ENCODE measurements around the gene CLBA1. TPM values are rescaled to one million over a fixed set of nuclear protein-coding genes. Genes with fewer than 3 reads are reported as not detected.
"Not testable (repeated sequence)": the region's sequence is repeated elsewhere in the genome, so short reads cannot be mapped to it uniquely, and the experiment has no call there.

CLBA1 gene
- total and polyA plus RNA-seq, 5 donors from 2014 or later, result 0.32 to 1.1 (median 0.92) TPM; not detected in 1

DNA sequence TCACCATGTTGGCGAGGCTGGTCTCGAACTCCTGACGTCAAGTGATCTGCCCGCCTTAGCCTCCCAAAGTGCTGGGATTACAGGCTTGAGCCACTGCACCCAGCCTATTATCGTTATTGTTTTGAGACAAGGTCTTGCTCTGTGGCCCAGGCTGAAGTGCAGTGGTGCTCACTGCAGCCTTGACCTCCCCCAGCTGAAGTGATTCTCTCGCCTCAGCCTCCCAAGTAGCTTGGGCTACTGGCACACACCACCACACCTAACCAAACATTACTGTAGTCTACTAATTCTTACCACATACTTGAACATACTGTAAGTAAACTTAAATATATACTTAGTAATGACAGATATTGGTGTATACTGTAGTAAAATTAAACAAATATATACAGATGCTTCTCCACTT, 39.8 kb downstream of the CLBA1 start:
- H3K27me3 Mint-ChIP-seq, result peaks cover 6% of the 10 kb centered on the region
- Histone ChIP-seq H3K36me3 (ENCODE audit: control insufficient read depth, insufficient read depth, low read length) (no peaks in the 10 kb centered on the region), H3K27ac (ENCODE audit: insufficient read depth, low read length, poor library complexity, severe bottlenecking) (no peak overlapping the region), H3K27me3 (ENCODE audit: control insufficient read depth, insufficient read depth, low read length) (no peaks in the 10 kb centered on the region), H3K9me3 (ENCODE audit: control insufficient read depth in 2 of 2, low read length in 2 of 2) (no peaks in the 10 kb centered on the region), H3K4me1 (ENCODE audit: control insufficient read depth, insufficient read depth, low read length, poor library complexity, severe bottlenecking) (peaks cover 25% of the 10 kb centered on the region), H3K4me3 (ENCODE audit: low read depth, low read length) (peak overlapping the region; percentile 66)
- no peak overlapping the region for H3K27ac Mint-ChIP-seq
- peaks cover 0 to 3% (median 0%) of the 10 kb centered on the region in 7 donors for H3K9me3 Mint-ChIP-seq
- peaks cover 6% of the 10 kb centered on the region for H3K36me3 Mint-ChIP-seq
- DNase-seq, result no peak
- peak overlapping the region in 2 of 4 donors; percentile 36 to 86 for H3K4me3 Mint-ChIP-seq
- no peak for ATAC-seq (ENCODE audit: low read depth in 2 of 2)
- H3K4me1 Mint-ChIP-seq, result peaks cover 16 to 48% (median 34%) of the 10 kb centered on the region in 4 donors

DNA sequence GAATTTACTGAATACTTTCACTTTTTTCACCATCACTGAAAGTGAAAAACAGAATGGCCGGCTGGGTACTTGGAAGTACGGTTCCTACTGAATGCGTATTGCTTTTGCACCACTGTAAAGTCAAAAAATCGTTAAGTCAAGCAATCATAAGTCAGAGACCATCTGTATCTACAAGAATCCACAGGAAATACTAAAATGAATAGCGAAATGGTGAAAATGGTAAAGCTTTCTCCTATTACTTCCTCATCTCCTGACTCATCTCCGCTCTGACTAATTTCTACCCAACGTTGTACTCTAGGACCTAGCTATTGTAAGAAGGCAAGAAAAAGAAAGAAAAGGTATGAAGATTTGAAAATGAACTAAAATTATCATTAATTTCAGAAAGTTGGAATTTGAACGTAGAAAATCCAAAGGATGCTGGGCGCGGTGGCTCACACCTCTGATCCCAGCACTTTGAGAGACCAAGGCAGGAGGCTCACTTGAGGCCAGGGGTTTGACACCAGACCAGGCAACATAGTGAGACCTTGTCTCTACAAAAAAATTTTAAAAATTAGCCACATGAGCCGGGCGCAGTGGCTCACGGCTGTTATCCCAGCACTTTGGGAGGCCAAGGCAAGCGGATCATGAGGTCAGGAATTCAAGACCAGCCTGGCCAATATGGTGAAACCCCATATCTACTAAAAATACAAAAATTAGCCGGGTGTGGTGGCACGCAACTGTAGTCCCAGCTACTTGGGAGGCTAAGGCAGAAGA, 40.6 kb downstream of the CLBA1 start:
- H3K27ac Mint-ChIP-seq, result peak overlapping the region in 1 of 3 donors; percentile 72
- peaks cover 16 to 50% (median 36%) of the 10 kb centered on the region in 4 donors for H3K4me1 Mint-ChIP-seq
- H3K27me3 Mint-ChIP-seq, result peaks cover 6% of the 10 kb centered on the region
- peaks cover 6% of the 10 kb centered on the region for H3K36me3 Mint-ChIP-seq
- Histone ChIP-seq H3K4me1 (ENCODE audit: control insufficient read depth, insufficient read depth, low read length, poor library complexity, severe bottlenecking) (peaks cover 25% of the 10 kb centered on the region), H3K36me3 (ENCODE audit: control insufficient read depth, insufficient read depth, low read length) (no peaks in the 10 kb centered on the region), H3K9me3 (ENCODE audit: control insufficient read depth in 2 of 2, low read length in 2 of 2) (no peaks in the 10 kb centered on the region), H3K27me3 (ENCODE audit: control insufficient read depth, insufficient read depth, low read length) (no peaks in the 10 kb centered on the region), H3K4me3 (ENCODE audit: low read depth, low read length) (peak overlapping the region; percentile 66), H3K27ac (ENCODE audit: insufficient read depth, low read length, poor library complexity, severe bottlenecking) (peak overlapping the region; percentile 47)
- peaks cover 0 to 3% (median 0%) of the 10 kb centered on the region in 7 donors for H3K9me3 Mint-ChIP-seq
- ATAC-seq (ENCODE audit: low read depth in 2 of 2), result peak in 1 of 2 donors; percentile 20
- peak in 1 of 3 donors; percentile 67 for DNase-seq
- H3K4me3 Mint-ChIP-seq, result peak overlapping the region; percentile 2 to 86 (median 42)

DNA sequence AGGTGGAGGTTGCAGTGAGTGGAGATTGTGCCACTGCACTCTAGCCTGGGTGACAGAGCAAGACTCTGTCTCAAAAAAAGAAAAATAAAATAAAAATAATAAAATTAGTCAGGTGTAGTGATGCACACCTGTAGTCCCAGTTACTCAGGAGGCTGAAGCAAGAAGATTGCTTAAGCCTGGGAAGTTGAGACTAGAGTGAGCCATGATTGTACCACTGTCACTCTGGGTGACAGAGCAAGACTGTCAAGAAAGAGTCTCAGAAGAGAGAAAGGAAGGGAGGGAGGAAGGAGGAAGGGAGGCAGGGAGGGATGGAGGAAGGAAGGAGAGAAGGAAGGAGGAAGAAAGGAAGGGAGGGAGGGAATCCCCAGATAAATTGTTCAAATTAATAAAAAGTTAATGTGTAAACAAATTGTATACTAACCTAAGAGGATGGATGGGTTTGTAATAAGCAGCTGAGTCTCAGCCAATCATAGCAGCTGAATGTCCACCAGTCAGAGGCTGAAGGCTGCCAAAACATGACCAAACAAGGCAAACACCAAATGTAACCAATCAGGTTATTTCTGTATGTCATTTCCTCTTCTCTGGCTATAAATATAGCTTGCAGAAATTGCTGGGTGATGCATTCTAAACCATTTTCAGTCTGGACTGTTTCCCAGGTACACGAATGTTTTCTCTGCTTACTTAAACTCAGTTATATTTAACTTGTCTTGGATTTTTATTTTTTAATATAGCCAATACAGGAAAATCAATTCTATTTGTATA, 41.4 kb downstream of the CLBA1 start:
- Histone ChIP-seq H3K27ac (ENCODE audit: insufficient read depth, low read length, poor library complexity, severe bottlenecking) (peak overlapping the region; percentile 47), H3K36me3 (ENCODE audit: control insufficient read depth, insufficient read depth, low read length) (no peaks in the 10 kb centered on the region), H3K4me3 (ENCODE audit: low read depth, low read length) (no peak overlapping the region), H3K9me3 (ENCODE audit: control insufficient read depth in 2 of 2, low read length in 2 of 2) (no peaks in the 10 kb centered on the region), H3K27me3 (ENCODE audit: control insufficient read depth, insufficient read depth, low read length) (no peaks in the 10 kb centered on the region), H3K4me1 (ENCODE audit: control insufficient read depth, insufficient read depth, low read length, poor library complexity, severe bottlenecking) (peaks cover 19% of the 10 kb centered on the region)
- H3K36me3 Mint-ChIP-seq, result peaks cover 6% of the 10 kb centered on the region
- H3K9me3 Mint-ChIP-seq, result peaks cover 0 to 3% (median 0%) of the 10 kb centered on the region in 7 donors
- H3K27me3 Mint-ChIP-seq, result no peaks in the 10 kb centered on the region
- no peak for DNase-seq
- H3K27ac Mint-ChIP-seq, result peak overlapping the region in 2 of 3 donors; percentile 46 to 52
- ATAC-seq (ENCODE audit: low read depth in 2 of 2), result no peak
- H3K4me3 Mint-ChIP-seq, result peak overlapping the region in 2 of 4 donors; percentile 31 to 71
- peaks cover 11 to 42% (median 29%) of the 10 kb centered on the region in 4 donors for H3K4me1 Mint-ChIP-seq

DNA sequence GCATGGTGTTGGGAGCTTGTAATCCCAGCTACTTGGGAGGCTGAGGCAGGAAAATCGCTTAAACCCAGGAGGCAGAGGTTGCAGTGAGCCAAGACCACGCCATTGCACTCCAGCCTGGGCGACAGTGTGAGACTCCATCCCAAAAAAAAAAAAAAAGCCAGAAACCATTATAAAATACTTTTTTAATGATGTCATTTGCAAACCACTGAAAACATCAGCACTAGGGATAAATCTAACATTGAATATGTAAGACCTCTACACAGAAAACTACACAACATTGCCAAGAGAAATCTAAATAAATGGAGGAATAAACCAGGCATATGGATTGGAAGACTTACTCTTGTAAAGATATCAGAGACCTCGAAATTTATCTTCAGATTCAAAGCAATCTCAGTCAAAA, 42.1 kb downstream of the CLBA1 start:
- H3K9me3 Mint-ChIP-seq; H3K27ac ChIP-seq (ENCODE audit: insufficient read depth, low read length, poor library complexity, severe bottlenecking); H3K36me3 ChIP-seq (ENCODE audit: control insufficient read depth, insufficient read depth, low read length); H3K27me3 ChIP-seq (ENCODE audit: control insufficient read depth, insufficient read depth, low read length); DNase-seq; H3K36me3 Mint-ChIP-seq; H3K27me3 Mint-ChIP-seq; H3K4me3 ChIP-seq (ENCODE audit: low read depth, low read length); ATAC-seq (ENCODE audit: low read depth in 2 of 2); H3K9me3 ChIP-seq (ENCODE audit: control insufficient read depth in 2 of 2, low read length in 2 of 2); H3K27ac Mint-ChIP-seq: not testable (repeated sequence)
- peak overlapping the region in 1 of 4 donors; percentile 31 for H3K4me3 Mint-ChIP-seq
- peaks cover 19% of the 10 kb centered on the region for H3K4me1 ChIP-seq (ENCODE audit: control insufficient read depth, insufficient read depth, low read length, poor library complexity, severe bottlenecking)
- H3K4me1 Mint-ChIP-seq, result peaks cover 11 to 44% (median 28%) of the 10 kb centered on the region in 4 donors

DNA sequence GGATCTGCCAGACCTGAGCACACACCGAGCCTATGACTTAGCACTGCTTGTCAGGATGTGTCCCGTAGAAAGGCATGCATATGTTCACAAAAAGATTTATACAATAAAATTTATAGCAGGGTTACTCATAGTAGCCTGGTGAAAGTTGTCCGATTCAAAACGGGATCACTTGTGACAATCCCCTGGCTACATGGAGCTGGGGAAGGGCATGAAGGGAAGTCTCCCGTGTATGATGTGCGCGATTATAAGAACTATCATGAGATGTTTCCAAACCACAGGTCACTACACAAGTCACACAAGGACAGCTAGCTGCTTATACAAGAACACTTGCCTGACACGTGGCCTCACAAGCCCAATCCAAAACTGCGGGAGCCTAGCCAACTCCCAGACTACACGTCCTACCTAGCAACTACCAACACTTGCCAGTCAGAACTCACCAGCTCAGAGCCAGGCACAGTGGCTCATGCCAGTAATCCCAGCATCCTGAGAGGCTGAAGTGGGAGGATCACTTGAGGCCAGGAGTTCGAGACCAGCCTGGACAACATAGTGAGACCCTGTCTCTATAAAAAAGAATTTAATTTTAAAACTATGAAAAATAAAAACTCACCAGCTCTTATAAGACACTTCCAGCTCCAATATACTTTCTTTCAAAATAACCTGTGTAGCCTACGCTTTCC, 42.8 kb downstream of the CLBA1 start:
- Mint-ChIP-seq H3K27me3 (no peaks in the 10 kb centered on the region), H3K4me3 (peak overlapping the region in 2 of 4 donors; percentile 31 to 51), H3K9me3 (peaks cover 0 to 3% (median 0%) of the 10 kb centered on the region in 7 donors), H3K4me1 (peaks cover 15 to 44% (median 27%) of the 10 kb centered on the region in 4 donors), H3K27ac (no peak overlapping the region), H3K36me3 (peaks cover 6% of the 10 kb centered on the region)
- ATAC-seq (ENCODE audit: low read depth in 2 of 2) (no peak), DNase-seq (no peak)
- no peak overlapping the region for H3K27ac ChIP-seq (ENCODE audit: insufficient read depth, low read length, poor library complexity, severe bottlenecking)
- no peaks in the 10 kb centered on the region for H3K27me3 ChIP-seq (ENCODE audit: control insufficient read depth, insufficient read depth, low read length)
- H3K9me3 ChIP-seq (ENCODE audit: control insufficient read depth in 2 of 2, low read length in 2 of 2), result no peaks in the 10 kb centered on the region
- no peaks in the 10 kb centered on the region for H3K36me3 ChIP-seq (ENCODE audit: control insufficient read depth, insufficient read depth, low read length)
- peaks cover 22% of the 10 kb centered on the region for H3K4me1 ChIP-seq (ENCODE audit: control insufficient read depth, insufficient read depth, low read length, poor library complexity, severe bottlenecking)
- no peak overlapping the region for H3K4me3 ChIP-seq (ENCODE audit: low read depth, low read length)

DNA sequence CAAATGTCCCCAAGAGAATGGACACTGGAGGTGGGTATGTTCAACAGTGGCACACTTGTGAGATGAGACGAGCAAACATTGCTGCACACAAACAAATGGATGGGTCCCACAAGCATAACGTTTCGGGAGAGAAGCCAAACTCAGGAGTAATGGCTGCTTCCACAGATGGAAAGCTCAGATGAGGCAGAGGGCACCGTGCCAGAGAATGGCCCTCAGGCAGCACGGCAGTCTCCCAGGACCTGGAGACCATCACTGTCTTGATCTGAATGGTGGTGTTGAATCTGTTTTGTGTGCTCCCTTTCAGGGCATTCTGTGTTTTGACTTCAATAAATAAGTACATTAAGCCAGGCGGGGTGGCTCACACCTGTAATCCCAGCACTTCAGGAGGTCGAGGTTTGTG, 43.8 kb downstream of the CLBA1 start:
- Mint-ChIP-seq H3K27ac (no peak overlapping the region), H3K4me1 (peaks cover 12 to 51% (median 27%) of the 10 kb centered on the region in 4 donors), H3K27me3 (no peaks in the 10 kb centered on the region), H3K36me3 (peaks cover 6% of the 10 kb centered on the region), H3K9me3 (peaks cover 0 to 4% (median 0%) of the 10 kb centered on the region in 7 donors), H3K4me3 (no peak overlapping the region)
- Histone ChIP-seq H3K27me3 (ENCODE audit: control insufficient read depth, insufficient read depth, low read length) (no peaks in the 10 kb centered on the region), H3K9me3 (ENCODE audit: control insufficient read depth in 2 of 2, low read length in 2 of 2) (no peaks in the 10 kb centered on the region), H3K4me3 (ENCODE audit: low read depth, low read length) (no peak overlapping the region), H3K36me3 (ENCODE audit: control insufficient read depth, insufficient read depth, low read length) (no peaks in the 10 kb centered on the region), H3K4me1 (ENCODE audit: control insufficient read depth, insufficient read depth, low read length, poor library complexity, severe bottlenecking) (peaks cover 24% of the 10 kb centered on the region), H3K27ac (ENCODE audit: insufficient read depth, low read length, poor library complexity, severe bottlenecking) (no peak overlapping the region)
- no peak for DNase-seq
- ATAC-seq (ENCODE audit: low read depth in 2 of 2), result no peak

DNA sequence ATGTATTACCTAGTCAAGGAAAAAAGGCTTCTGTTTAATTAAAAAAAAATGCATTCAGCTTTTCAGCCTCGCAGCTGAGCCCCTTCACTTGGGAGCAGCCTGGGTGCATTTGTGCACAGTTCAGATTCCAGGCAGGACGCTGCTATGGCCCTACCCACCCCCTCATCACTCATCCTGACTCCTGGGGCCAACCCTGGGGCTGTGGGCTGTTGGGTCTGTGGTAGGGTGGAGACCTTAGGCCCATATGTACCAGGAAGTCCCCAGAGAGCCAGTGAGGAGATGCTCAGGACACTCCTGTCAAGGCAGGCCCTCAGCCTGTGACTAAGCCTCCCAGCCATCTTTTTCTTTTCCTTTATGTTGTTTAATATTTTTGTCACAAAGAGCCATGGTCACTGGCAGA, 44.6 kb downstream of the CLBA1 start:
- no peaks in the 10 kb centered on the region for H3K27me3 ChIP-seq (ENCODE audit: control insufficient read depth, insufficient read depth, low read length)
- DNase-seq, result no peak
- H3K9me3 ChIP-seq (ENCODE audit: control insufficient read depth in 2 of 2, low read length in 2 of 2), result no peaks in the 10 kb centered on the region
- Mint-ChIP-seq H3K9me3 (peaks cover 0 to 6% (median 0%) of the 10 kb centered on the region in 7 donors), H3K27ac (no peak overlapping the region), H3K27me3 (no peaks in the 10 kb centered on the region), H3K4me1 (peaks cover 12 to 47% (median 27%) of the 10 kb centered on the region in 4 donors), H3K4me3 (peak overlapping the region in 2 of 4 donors; percentile 15 to 52), H3K36me3 (peaks cover 6% of the 10 kb centered on the region)
- H3K4me3 ChIP-seq (ENCODE audit: low read depth, low read length), result no peak overlapping the region
- peaks cover 19% of the 10 kb centered on the region for H3K4me1 ChIP-seq (ENCODE audit: control insufficient read depth, insufficient read depth, low read length, poor library complexity, severe bottlenecking)
- no peak overlapping the region for H3K27ac ChIP-seq (ENCODE audit: insufficient read depth, low read length, poor library complexity, severe bottlenecking)
- ATAC-seq (ENCODE audit: low read depth in 2 of 2), result no peak
- no peaks in the 10 kb centered on the region for H3K36me3 ChIP-seq (ENCODE audit: control insufficient read depth, insufficient read depth, low read length)
